Measurements from ENCODE around the gene MOCS2. TPM values are rescaled to one million over a fixed set of nuclear protein-coding genes. Genes with fewer than 3 reads are reported as not detected.

MOCS2 gene
- total RNA-seq, 1 donor from 2014 or later = 22.5 TPM

DNA sequence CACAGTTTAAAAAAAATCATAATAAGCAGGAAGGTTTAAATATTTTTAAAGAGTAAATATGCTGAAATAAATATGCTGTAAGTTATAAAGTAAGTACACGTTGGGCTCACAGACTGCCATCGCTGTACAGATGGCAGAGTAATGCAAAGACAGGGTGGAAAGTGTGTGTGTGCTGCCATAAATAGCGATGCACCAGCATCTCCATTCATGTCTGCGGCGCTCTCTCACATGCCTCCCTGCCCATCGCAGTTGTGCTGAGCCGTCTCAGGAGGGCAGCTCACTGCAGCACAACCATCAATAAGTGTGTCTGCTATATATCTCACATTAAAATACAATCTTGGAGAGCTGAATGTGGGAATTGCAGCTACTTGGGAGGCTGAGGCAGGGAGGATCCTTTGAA, 14.3 kb downstream of the MOCS2 start:
- no peak for DNase-seq (ENCODE audit: extremely low spot score, unreplicated experiment)
- Mint-ChIP-seq H3K4me3 (no peak overlapping the region), H3K27me3 (no peaks in the 10 kb centered on the region), H3K4me1 (ENCODE audit: unreplicated experiment) (peaks cover 10% of the 10 kb centered on the region), H3K36me3 (peaks cover 4% of the 10 kb centered on the region), H3K9me3 (no peaks in the 10 kb centered on the region), H3K27ac (no peak overlapping the region)
- TF ChIP-seq, protein P1, sequence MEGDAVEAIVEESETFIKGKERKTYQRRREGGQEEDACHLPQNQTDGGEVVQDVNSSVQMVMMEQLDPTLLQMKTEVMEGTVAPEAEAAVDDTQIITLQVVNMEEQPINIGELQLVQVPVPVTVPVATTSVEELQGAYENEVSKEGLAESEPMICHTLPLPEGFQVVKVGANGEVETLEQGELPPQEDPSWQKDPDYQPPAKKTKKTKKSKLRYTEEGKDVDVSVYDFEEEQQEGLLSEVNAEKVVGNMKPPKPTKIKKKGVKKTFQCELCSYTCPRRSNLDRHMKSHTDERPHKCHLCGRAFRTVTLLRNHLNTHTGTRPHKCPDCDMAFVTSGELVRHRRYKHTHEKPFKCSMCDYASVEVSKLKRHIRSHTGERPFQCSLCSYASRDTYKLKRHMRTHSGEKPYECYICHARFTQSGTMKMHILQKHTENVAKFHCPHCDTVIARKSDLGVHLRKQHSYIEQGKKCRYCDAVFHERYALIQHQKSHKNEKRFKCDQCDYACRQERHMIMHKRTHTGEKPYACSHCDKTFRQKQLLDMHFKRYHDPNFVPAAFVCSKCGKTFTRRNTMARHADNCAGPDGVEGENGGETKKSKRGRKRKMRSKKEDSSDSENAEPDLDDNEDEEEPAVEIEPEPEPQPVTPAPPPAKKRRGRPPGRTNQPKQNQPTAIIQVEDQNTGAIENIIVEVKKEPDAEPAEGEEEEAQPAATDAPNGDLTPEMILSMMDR (conservative IDR thresholded peaks at IDR 0.05) = no peak

DNA sequence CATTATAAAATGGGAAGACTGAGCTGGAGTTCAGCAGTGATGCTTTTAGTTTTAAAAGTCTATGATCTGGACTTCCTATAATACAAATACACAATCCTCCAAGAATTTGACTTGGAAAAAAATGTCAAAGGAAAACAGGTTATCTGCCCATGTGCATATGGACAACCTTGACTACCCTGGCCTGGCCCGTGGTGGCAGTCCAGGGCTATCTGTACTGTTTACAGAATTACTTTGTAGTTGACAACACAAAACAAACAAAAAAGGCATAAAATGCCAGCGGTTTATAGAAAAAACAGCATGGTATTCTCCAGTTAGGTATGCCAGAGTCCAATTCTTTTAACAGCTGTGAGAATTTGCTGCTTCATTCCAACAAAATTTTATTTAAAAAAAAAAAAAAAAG, 17.3 kb downstream of the MOCS2 start:
- Mint-ChIP-seq H3K27ac (no peak overlapping the region), H3K9me3 (no peaks in the 10 kb centered on the region), H3K27me3 (no peaks in the 10 kb centered on the region), H3K36me3 (peaks cover 4% of the 10 kb centered on the region), H3K4me3 (no peak overlapping the region), H3K4me1 (ENCODE audit: unreplicated experiment) (no peaks in the 10 kb centered on the region)
- DNase-seq (ENCODE audit: extremely low spot score, unreplicated experiment) = no peak
- TF ChIP-seq, protein P1 (conservative IDR thresholded peaks at IDR 0.05) = no peak

- Mint-ChIP-seq H3K9me3 (no peaks in the 10 kb centered on the region), H3K4me3 (no peak overlapping the region), H3K27ac (no peak overlapping the region), H3K36me3 (no peaks in the 10 kb centered on the region), H3K27me3 (no peaks in the 10 kb centered on the region), H3K4me1 (ENCODE audit: unreplicated experiment) (no peaks in the 10 kb centered on the region)
- no peak for DNase-seq (ENCODE audit: extremely low spot score, unreplicated experiment)
- TF ChIP-seq, protein P1 (conservative IDR thresholded peaks at IDR 0.05) = no peak
These were observed 18.3 kb downstream of the MOCS2 start for GRCh38 chr5:53091289-53091688.

DNA sequence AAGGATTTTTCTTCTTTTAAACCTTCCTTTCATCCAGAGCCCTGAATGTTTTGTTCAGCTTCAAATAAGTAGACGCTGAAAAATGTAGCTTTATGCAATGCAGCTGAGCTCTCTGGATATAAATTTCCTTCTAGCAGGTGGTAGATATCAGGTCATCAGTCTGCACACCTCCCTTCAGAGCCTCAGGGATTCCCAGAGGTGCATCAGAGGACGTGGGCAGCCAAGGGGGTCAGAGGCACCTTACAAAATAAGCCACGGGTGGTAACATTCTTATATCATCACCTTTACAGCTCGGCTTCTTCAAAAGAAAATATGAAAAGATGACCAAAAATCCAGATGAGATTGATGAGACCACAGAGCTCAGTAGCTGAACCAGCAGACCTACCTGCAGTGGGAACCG, 19.3 kb downstream of the MOCS2 start:
- no peak overlapping the region for H3K4me3 Mint-ChIP-seq
- H3K27me3 Mint-ChIP-seq = no peaks in the 10 kb centered on the region
- TF ChIP-seq, protein P1 (conservative IDR thresholded peaks at IDR 0.05) = no peak
- no peak overlapping the region for H3K27ac Mint-ChIP-seq
- no peaks in the 10 kb centered on the region for H3K4me1 Mint-ChIP-seq (ENCODE audit: unreplicated experiment)
- no peak for DNase-seq (ENCODE audit: extremely low spot score, unreplicated experiment)
- H3K36me3 Mint-ChIP-seq = no peaks in the 10 kb centered on the region
- H3K9me3 Mint-ChIP-seq = no peaks in the 10 kb centered on the region

GRCh38 chr5:53089481-53089991, 20.0 kb downstream of the MOCS2 start:
- DNase-seq (ENCODE audit: extremely low spot score, unreplicated experiment) = no peak
- no peaks in the 10 kb centered on the region for H3K9me3 Mint-ChIP-seq
- no peaks in the 10 kb centered on the region for H3K4me1 Mint-ChIP-seq (ENCODE audit: unreplicated experiment)
- no peak overlapping the region for H3K4me3 Mint-ChIP-seq
- no peaks in the 10 kb centered on the region for H3K27me3 Mint-ChIP-seq
- H3K27ac Mint-ChIP-seq = no peak overlapping the region
- TF ChIP-seq, protein P1 (conservative IDR thresholded peaks at IDR 0.05) = no peak
- H3K36me3 Mint-ChIP-seq = no peaks in the 10 kb centered on the region

GRCh38 chr5:53087621-53088121, 21.9 kb downstream of the MOCS2 start:
- H3K9me3 Mint-ChIP-seq = no peaks in the 10 kb centered on the region
- no peak overlapping the region for H3K4me3 Mint-ChIP-seq
- H3K27me3 Mint-ChIP-seq = no peaks in the 10 kb centered on the region
- peaks cover 4% of the 10 kb centered on the region for H3K4me1 Mint-ChIP-seq (ENCODE audit: unreplicated experiment)
- TF ChIP-seq, protein P1 (conservative IDR thresholded peaks at IDR 0.05) = no peak
- no peak overlapping the region for H3K27ac Mint-ChIP-seq
- DNase-seq (ENCODE audit: extremely low spot score, unreplicated experiment) = no peak
- H3K36me3 Mint-ChIP-seq = no peaks in the 10 kb centered on the region
